SH-SY5Y (cell line): ENCODE results near the gene THAP3.

Experiments
- GATA2 ChIP-seq: IDR thresholded peaks from 2 replicates; pipeline ENCODE4 v1.6.1; 2011; ENCODE audit warnings: mild to moderate bottlenecking, low read depth, low read length
- GATA3 ChIP-seq: IDR thresholded peaks from 2 replicates; pipeline ENCODE4 v1.6.1; 2011; ENCODE audit warnings: low read depth, mild to moderate bottlenecking, low read length, moderate library complexity

THAP3 gene

DNA sequence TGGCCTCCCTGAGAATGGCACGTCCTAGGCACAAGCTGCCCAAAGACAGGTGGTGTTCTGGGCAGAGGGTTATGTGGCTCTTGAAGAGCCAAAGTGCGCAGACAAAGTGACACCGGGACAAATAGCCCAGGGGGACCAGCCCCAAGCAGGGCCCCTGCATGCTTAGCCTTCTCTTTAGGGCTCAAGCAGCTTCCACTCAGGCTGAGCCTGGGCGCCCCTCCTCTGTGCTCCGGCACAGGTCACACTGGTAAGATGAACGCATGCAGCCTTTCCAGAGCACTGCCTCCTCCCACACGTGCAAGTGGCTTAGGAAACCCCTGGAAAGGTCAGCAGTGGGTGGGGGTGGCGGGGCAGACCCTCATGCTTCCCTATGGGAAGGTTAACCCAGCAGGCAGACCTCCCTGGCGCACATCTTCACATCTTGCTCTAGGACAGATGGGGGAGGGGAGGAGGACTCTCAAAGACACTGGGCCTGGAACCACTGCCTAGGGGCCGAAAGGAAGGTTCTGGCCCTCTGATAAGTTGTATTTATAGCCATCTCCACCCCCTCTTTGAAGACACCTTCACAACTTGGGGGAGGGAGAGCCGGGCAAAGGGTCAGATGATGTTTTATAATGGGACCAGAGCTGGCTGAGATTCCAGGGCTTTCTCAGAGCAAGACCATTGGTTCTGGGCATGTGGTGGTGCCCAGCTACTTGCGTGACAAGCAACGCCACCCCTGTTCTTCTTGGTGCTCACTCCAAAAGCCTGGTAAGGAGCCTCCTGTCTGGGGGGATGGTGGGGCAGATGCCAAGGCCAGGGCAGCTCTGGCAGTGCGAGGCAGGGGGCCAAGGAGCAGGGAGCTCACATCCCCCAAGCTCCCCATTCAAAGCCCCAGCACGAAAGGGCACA, 27.5 kb upstream of the THAP3 start:
- TF ChIP-seq GATA3 (no peak), GATA2 (no peak)

DNA sequence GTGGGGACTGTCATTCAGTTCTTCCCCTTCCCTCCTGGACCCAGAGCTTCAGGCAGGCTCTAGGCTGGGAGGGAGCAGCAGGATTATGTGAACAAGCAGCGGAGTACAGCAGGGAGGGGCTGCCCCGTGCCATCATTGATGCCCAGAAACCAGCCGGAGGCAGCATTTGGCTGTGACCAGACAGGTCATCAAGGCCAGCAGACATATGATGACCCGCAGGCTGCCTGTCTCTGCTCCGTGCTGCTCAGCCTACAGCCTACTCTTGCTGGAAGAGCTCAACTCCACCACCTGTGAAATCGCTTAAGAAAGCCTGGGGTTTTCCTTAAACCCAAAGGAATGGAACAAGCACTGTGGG, 26.9 kb upstream of the THAP3 start:
- TF ChIP-seq GATA3 (no peak), GATA2 (no peak)

DNA sequence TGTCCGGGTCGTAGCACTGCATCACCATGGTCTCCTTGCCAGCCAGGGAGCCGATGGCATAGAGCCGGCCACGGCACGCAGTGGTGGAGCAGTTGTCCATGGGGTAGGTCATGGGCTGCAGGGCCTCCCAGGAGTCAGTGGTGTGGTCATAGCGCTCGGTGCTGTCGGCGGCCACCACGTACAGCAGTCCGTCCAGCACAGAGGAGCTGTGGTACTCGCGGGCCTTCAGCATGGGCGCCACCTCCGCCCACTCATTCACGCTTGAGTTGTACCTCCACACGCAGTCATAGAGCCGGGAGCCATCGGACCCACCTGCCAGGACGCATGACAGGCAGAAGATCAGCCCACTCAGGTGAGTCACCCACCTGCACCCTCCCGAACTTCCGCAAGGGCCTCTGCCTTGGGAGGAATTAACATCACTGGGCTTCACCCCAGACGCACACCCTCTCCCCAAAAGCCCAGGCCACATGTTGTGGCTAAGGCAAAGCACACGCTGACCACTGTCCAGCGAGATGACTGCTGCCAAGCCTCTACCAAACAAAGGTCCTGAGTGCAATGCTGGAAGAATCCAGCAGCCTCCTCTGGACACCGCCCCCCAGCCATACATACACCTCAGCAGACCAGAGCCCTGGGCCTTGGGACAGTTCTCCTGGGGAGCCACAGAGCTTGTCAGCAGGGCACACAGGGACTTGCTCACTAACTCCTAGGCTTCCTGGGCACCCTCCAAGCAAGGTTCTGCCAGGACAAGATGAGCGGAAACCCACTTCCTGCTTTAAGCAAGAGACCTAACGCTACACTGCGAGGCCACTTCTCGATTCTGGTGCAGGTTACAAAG, 25.3 kb upstream of the THAP3 start:
- TF ChIP-seq GATA3 (no peak), GATA2 (no peak)

- TF ChIP-seq GATA3: no peak
- no peak for TF ChIP-seq GATA2
Measured at GRCh38 chr1:6600410-6601048, 24.1 kb upstream of the THAP3 start.

DNA sequence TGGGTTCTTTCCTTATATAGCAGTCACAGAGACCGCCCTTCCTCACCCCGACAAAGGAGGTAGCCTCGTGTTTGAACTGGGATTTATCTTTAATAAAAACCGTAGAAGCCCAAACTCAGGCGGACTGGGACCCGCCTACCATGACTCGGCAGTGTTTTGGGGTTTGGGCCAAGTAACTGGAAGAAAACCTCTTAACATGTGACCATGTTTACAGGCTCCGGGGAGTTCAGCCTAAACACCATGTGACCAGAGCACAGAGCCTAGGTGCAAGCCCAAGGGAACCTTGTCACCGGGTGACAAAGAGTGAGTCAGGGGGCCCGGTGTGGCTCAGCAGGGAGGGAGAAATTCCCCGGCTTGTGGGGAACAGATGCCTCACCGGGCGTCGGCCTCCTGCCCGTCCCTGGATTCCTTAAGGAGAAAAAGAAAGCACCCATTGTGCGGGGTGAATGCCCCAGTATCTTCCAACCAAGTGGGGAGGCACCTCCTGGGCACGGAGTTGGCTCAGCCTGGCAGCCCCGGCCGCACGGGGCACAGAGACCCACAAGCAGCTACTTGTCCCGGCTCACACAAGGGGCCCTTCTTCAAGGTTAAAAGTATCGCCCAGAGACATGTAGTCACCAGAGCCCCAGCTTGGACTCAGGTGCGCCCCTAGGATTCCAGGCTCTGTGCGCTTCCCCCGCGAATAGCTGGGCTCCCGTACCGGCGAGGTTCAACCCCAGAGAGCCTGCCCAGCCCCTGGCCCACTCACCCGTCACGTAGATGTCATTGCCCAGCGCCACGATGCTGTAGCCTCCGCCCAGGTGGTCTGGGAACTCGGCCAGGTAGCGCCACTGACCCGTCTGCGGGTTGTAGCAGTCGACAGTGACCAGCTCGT, 23.4 kb upstream of the THAP3 start:
- no peak for TF ChIP-seq GATA2
- TF ChIP-seq GATA3: no peak

GRCh38 chr1:6601923-6602668, 22.6 kb upstream of the THAP3 start:
- TF ChIP-seq GATA3 (no peak), GATA2 (no peak)

- TF ChIP-seq GATA3: no peak
- TF ChIP-seq GATA2: no peak
Measured at GRCh38 chr1:6602669-6603237, 21.9 kb upstream of the THAP3 start, which contains the start of gene KLHL21. Gene KLHL21, minus strand, starts transcription at chr1:6602869. Its CDS starts 52 bp downstream, at chr1:6602817.

DNA sequence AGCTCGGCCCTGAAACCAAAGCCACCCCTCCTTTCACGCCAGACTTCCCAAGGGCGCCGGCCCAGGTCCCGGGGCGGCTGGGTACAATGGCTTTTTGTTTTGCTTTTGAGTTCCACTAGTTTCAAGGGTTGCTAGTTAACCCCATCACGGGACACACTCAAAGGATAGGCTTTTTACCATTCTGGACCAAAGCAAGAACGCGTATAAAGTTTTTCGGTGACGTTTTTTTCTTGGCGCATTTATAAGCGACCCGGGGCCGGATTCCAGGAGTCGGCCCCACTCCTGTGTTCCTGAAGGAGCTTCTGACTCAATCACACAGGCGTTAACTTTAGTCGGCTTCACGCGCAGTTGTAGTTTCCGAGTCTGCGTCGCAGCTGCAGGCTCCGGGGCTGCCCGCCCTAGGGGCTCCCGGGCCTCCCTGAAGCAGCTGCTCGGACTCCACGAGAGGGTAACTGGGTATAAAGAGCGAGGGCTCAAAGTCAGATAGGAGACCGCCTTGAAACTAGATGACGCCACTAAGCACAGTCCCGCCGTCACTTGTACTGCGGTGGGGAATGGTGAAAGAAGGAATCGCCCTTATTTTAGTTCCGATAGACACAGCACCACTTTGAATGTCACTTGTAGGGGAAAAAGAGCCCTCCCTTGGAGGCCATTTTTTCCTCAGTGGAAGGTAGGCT, 21.3 kb upstream of the THAP3 start:
- TF ChIP-seq GATA2: no peak
- no peak for TF ChIP-seq GATA3

GRCh38 chr1:6603915-6604558, 20.6 kb upstream of the THAP3 start:
- no peak for TF ChIP-seq GATA3
- no peak for TF ChIP-seq GATA2

DNA sequence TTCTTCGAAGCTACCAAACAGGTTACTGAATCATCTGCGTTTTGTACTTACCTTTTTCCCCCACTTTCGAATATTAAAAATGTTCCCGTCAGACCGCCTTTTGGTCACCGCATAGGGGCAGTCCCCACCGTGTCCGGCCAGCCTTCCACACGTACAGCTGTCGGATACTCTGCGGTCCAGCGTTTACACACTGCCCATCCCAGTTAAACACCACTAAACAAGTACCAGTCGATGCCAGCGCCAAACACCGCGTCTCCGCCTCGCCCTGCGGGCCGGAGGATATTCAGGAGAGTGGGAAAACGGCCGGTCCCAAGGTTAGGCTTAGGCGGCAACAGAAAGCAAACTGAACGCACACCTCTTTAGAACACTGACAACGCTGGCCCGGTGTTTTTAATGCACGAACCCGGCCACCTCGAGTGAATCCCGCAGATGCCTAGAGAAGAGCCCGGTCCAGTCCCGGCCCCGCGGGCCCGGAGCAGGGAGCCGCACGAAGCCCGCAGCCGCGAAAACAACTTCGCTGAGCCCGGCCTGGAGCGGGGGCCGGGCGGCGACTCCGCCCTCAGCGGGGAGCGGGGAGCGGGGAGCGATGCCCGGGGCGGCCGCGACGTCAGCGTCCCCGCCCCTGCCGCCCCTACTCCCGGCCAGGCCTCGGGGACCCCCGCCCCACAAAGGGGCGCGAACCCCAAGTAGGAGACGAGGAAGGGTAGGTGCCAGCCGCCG, 11.9 kb upstream of the THAP3 start:
- TF ChIP-seq GATA2 (no peak), GATA3 (no peak)
